SK-N-MC (cell line): Measurements from ENCODE around the gene SERPINA3.

Source experiments
- DNase-seq: peaks from one replicate; pipeline ENCODE4 v3.0.0-alpha.2; 2011; ENCODE audit warnings: low read depth, low spot score
- H3K27ac ChIP-seq: fragments of 200-600 bp; sonication (generic); 2 replicates; pipeline ENCODE4 v1.5.1; 2016; ENCODE audit warnings: mixed run types
- H3K36me3 ChIP-seq: fragments of 200-600 bp; sonication (generic); 2 replicates; pipeline ENCODE4 v1.6.1; 2017; ENCODE audit warnings: antibody characterized with exemption, low read length, mixed read lengths; ENCODE audit not compliant: insufficient read depth
- H3K4me3 ChIP-seq: fragments of 200-600 bp; sonication (generic); 2 replicates; pipeline ENCODE4 v1.5.1; 2016
- H3K9ac ChIP-seq: fragments of 200-600 bp; sonication (generic); 2 replicates; pipeline ENCODE4 v1.8.0; 2017; ENCODE audit warnings: mixed run types, mixed read lengths; ENCODE audit not compliant: insufficient read length
- H3K9me3 ChIP-seq: fragments of 200-600 bp; sonication (generic); 2 replicates; pipeline ENCODE4 v1.6.1; 2017; ENCODE audit warnings: low read depth, mild to moderate bottlenecking, antibody characterized with exemption, low read length, moderate library complexity, mixed read lengths
- EZH2 ChIP-seq: fragments of 200-600 bp; sonication (generic); IDR thresholded peaks from one replicate; pipeline ENCODE4 v1.6.1; 2017; ENCODE audit warnings: antibody characterized with exemption
- FOXP2 ChIP-seq: optimal IDR thresholded peaks from 2 replicates; pipeline ENCODE3; 2011; ENCODE audit warnings: mild to moderate bottlenecking, moderate library complexity; ENCODE audit not compliant: insufficient read depth; ENCODE audit errors: extremely low read length, control extremely low read depth
- POLR2AphosphoS5 ChIP-seq: IDR thresholded peaks from 2 replicates; pipeline ENCODE4 v1.6.1; 2012; ENCODE audit warnings: mild to moderate bottlenecking, low read depth, low read length, borderline replicate concordance

The SERPINA3 gene

GRCh38 chr14:94671870-94672444 is 59.8 kb downstream of the SERPINA3 start:
- TF ChIP-seq FOXP2 (no peak), EZH2 (no peak), POLR2AphosphoS5 (no peak)
- no peaks in the 10 kb centered on the region for H3K36me3 ChIP-seq
- H3K9me3 ChIP-seq, result no peaks in the 10 kb centered on the region

GRCh38 chr14:94673071-94673470 is 60.9 kb downstream of the SERPINA3 start:
- no peaks in the 10 kb centered on the region for H3K36me3 ChIP-seq
- no peak overlapping the region for H3K4me3 ChIP-seq
- H3K9me3 ChIP-seq, result no peaks in the 10 kb centered on the region
- no peak overlapping the region for H3K27ac ChIP-seq
- no peak for DNase-seq
- H3K9ac ChIP-seq, result no peak overlapping the region
- TF ChIP-seq FOXP2 (no peak), POLR2AphosphoS5 (no peak), EZH2 (no peak)

More at GRCh38 chr14:94671870-94672444, 59.8 kb downstream of the SERPINA3 start:
- Histone ChIP-seq H3K4me3 (no peak overlapping the region), H3K27ac (no peak overlapping the region), H3K9ac (no peak overlapping the region)
- DNase-seq, result no peak
